ENCODE data around the gene FGFRL1.

- TF ChIP-seq EZH2 (IDR thresholded peaks at IDR 0.05; ENCODE audit: borderline replicate concordance, low read depth, low read length, poor library complexity, severe bottlenecking) (no peak), CTCF (conservative IDR thresholded peaks at IDR 0.05; ENCODE audit: low read depth, low read length) (no peak)
Observed at GRCh38 chr4:1050486-1051213, 39.2 kb downstream of the FGFRL1 start.
